Testis (tissue), 3 donors: ENCODE results near the gene SH3RF3. TPM values are rescaled to one million over a fixed set of nuclear protein-coding genes. Genes with fewer than 3 reads are reported as not detected.
A peak's percentile ranks its signal among the peaks of the same experiment; 100 is the strongest.

Source experiments
- DNase-seq: peaks from one replicate; pipeline ENCODE4 v3.0.0-alpha.2; 2019
- H3K27ac ChIP-seq, 2 donors: fragments of 200-600 bp; sonication (generic); one replicate each; pipeline ENCODE4 v1.5.1; 2019
- H3K27me3 ChIP-seq: fragments of 200-600 bp; sonication (generic); one replicate; pipeline ENCODE4 v1.5.1; 2019
- H3K36me3 ChIP-seq: fragments of 200-600 bp; sonication (generic); one replicate; pipeline ENCODE4 v1.5.1; 2017; ENCODE audit warnings: low read depth; ENCODE audit errors: missing control alignments
- H3K4me1 ChIP-seq: fragments of 200-600 bp; sonication (generic); one replicate; pipeline ENCODE4 v1.5.1; 2019
- H3K4me3 ChIP-seq, 2 donors: fragments of 200-600 bp; sonication (generic); one replicate each; pipeline ENCODE4 v1.5.1; 2017 to 2019
- H3K9me3 ChIP-seq: fragments of 200-600 bp; sonication (generic); one replicate; pipeline ENCODE4 v1.5.1; 2017
- POLR2A ChIP-seq: fragments of 450-650 bp; IDR thresholded peaks from one replicate; pipeline ENCODE4 v1.6.1; 2017; ENCODE audit warnings: antibody characterized with exemption, mild to moderate bottlenecking, moderate library complexity
- WGBS, 2 donors: methylation state at CpG; one replicate each; pipeline ENCODE4 v1.1.5; 2018; 5-methylcytosine and 5-hydroxymethylcytosine counted together
- intact Hi-C: fragments of 100-400 bp; cut with DNase I; formaldehyde crosslinking; loops from one replicate; pipeline ENCODE4 v1.15.1; 2023; ENCODE audit warnings: low total_unique reads
- polyA plus RNA-seq: library from polyadenylated mRNA; stranded (reverse); fragments of 350-450 nt; fragmentation: Illumina TruSeq; extraction: RNeasy Lipid Tissue Mini Kit (QIAGEN cat#74804); gene quantifications from one replicate; pipeline ENCODE4 v1.2.3, GENCODE V29; 2014; ENCODE audit warnings: low read depth, low replicate concordance; ENCODE audit not compliant: insufficient read depth
- total RNA-seq, 2 donors: library from RNA; depleted of rRNA; stranded (reverse); fragments of >200 nt; gene quantifications; one replicate each; pipeline ENCODE4 v1.2.3, GENCODE V29; 2016
- TF ChIP-seq, protein P1 (sequence below), 3 experiments: fragments of 450-650 bp in 2 of 3; fragments of 200-600 bp in 1 of 3; sonication (generic) in 1 of 3; IDR thresholded peaks; one replicate each; pipeline ENCODE4 v1.5.1; 2016 to 2019; ENCODE audit warnings: antibody characterized with exemption in 3 of 3, mild to moderate bottlenecking in 2 of 3, moderate library complexity in 1 of 3

SH3RF3 gene
- total and polyA plus RNA-seq, 3 donors from 2014 or later, result 9.3 to 20.1 (median 16.5) TPM

DNA sequence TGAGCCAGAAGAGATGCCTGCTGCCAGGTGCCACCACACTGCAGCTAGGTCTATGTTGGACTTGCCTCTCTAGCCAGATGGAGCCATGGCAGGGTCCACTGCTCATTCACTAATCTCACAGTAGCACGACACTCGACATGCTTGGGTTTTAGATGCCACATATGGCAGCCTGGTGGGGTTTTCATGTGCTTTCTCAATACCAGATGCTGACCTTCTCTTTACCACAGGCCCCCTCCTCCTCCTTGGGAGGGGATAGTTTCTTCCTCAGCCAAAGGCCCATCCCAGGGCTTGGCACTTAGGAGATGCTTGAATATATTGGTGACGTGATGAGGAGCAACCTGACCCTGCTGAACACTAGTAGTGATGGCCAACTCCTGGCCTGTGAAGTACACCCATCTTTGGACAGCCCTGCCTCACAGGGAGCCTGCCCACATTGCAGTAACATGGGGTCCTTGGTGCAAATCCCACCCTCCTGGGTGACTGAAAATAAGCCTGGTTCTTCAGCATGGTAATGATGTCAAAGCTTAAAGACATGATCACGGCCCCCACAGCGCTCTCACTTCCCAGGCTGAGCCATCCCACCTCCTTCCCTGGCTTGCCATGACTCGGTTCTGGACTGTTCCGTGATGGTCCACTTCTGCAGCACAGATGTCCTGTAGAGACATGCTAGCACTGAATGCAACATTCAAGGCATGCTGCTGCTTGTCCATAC, 227.5 kb downstream of the SH3RF3 start:
- intact Hi-C loops, result no loop called here
- no peak overlapping the region for H3K4me3 ChIP-seq
- TF ChIP-seq POLR2A, result no peak
- TF ChIP-seq, protein P1, sequence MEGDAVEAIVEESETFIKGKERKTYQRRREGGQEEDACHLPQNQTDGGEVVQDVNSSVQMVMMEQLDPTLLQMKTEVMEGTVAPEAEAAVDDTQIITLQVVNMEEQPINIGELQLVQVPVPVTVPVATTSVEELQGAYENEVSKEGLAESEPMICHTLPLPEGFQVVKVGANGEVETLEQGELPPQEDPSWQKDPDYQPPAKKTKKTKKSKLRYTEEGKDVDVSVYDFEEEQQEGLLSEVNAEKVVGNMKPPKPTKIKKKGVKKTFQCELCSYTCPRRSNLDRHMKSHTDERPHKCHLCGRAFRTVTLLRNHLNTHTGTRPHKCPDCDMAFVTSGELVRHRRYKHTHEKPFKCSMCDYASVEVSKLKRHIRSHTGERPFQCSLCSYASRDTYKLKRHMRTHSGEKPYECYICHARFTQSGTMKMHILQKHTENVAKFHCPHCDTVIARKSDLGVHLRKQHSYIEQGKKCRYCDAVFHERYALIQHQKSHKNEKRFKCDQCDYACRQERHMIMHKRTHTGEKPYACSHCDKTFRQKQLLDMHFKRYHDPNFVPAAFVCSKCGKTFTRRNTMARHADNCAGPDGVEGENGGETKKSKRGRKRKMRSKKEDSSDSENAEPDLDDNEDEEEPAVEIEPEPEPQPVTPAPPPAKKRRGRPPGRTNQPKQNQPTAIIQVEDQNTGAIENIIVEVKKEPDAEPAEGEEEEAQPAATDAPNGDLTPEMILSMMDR (IDR thresholded peaks at IDR 0.05), result no peak
- peak; percentile 7 for DNase-seq
- no peaks in the 10 kb centered on the region for H3K9me3 ChIP-seq
- H3K4me1 ChIP-seq, result no peaks in the 10 kb centered on the region
- 93 to 95% methylated on average over 7 of the region's 7 CpGs for WGBS, 2 donors
- no peak overlapping the region for H3K27ac ChIP-seq
- H3K36me3 ChIP-seq, result no peaks in the 10 kb centered on the region
- no peaks in the 10 kb centered on the region for H3K27me3 ChIP-seq

- intact Hi-C loops, result no loop called here
- 92 to 95% methylated on average over 4 of the region's 4 CpGs for WGBS, 2 donors
- DNase-seq, result no peak
Measured at GRCh38 chr2:109364217-109364616, 235.2 kb downstream of the SH3RF3 start.

GRCh38 chr2:109365131-109365530, 236.1 kb downstream of the SH3RF3 start:
- Histone ChIP-seq H3K9me3 (no peaks in the 10 kb centered on the region), H3K4me1 (no peaks in the 10 kb centered on the region), H3K27me3 (no peaks in the 10 kb centered on the region), H3K27ac (no peak overlapping the region), H3K36me3 (no peaks in the 10 kb centered on the region), H3K4me3 (no peak overlapping the region)
- WGBS, 2 donors, result 61 to 81% methylated on average over 3 of the region's 3 CpGs
- no peak for DNase-seq
- TF ChIP-seq POLR2A, result no peak
- TF ChIP-seq, protein P1 (IDR thresholded peaks at IDR 0.05), result no peak
- intact Hi-C loops, result no loop called here

More at GRCh38 chr2:109364217-109364616, 235.2 kb downstream of the SH3RF3 start:
- Histone ChIP-seq H3K4me3 (no peak overlapping the region), H3K27ac (no peak overlapping the region), H3K36me3 (no peaks in the 10 kb centered on the region), H3K9me3 (no peaks in the 10 kb centered on the region), H3K27me3 (no peaks in the 10 kb centered on the region), H3K4me1 (no peaks in the 10 kb centered on the region)
- TF ChIP-seq POLR2A, result no peak
- TF ChIP-seq, protein P1 (IDR thresholded peaks at IDR 0.05), result no peak

DNA sequence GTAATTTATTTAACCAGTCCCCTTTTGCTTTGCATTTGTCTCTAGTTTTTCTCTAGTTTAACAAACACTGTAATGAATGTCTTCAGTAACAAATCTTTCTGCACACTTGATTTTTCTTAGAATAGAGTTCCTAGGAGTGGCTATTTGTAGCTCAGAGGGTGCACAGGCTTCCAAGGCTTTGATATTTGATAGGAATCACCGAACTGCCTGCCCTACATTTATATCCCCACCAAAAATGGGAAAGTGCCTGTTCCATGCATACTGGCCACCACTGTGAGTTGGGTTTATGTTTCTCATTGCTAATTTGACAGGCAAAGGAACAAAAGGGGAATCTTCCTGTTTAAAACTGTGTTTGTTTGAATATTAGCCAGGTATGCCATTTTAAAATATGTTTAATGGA, 238.7 kb downstream of the SH3RF3 start:
- Histone ChIP-seq H3K36me3 (no peaks in the 10 kb centered on the region), H3K4me1 (no peaks in the 10 kb centered on the region), H3K9me3 (no peaks in the 10 kb centered on the region), H3K27ac (no peak overlapping the region), H3K4me3 (no peak overlapping the region), H3K27me3 (no peaks in the 10 kb centered on the region)
- intact Hi-C loops, result no loop called here
- DNase-seq, result no peak
- no peak for TF ChIP-seq POLR2A
- TF ChIP-seq, protein P1 (IDR thresholded peaks at IDR 0.05), result no peak
- WGBS, 2 donors, result 50 to 51% methylated on average over 1 of the region's 1 CpG

DNA sequence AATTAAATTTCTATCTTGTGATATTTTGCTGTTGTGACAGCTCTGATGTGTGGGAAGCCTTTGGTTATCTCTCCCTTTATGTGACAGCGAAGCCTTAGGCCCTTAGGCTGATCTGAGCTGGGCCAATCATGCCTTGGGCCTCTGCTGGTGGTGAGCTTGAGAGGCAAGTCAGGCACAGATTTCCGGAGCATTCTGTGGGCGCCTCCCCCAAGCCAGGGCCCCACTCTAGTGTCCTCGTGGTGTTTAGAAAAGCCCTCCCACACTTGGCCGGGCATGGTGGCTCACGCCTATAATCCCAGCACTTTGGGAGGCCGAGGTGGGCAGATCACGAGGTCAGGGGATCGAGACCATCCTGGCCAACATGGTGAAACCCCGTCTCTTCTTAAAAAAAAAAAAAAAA, 239.8 kb downstream of the SH3RF3 start:
- no peak for TF ChIP-seq POLR2A
- TF ChIP-seq, protein P1 (IDR thresholded peaks at IDR 0.05), result no peak
- Histone ChIP-seq H3K36me3 (no peaks in the 10 kb centered on the region), H3K4me3 (no peak overlapping the region), H3K9me3 (no peaks in the 10 kb centered on the region), H3K4me1 (no peaks in the 10 kb centered on the region), H3K27me3 (no peaks in the 10 kb centered on the region), H3K27ac (no peak overlapping the region)
- DNase-seq, result no peak
- intact Hi-C loops, result no loop called here
- WGBS, 2 donors, result 89 to 91% methylated on average over 10 of the region's 10 CpGs
